ENCODE results near the gene MYO1D.

DNA sequence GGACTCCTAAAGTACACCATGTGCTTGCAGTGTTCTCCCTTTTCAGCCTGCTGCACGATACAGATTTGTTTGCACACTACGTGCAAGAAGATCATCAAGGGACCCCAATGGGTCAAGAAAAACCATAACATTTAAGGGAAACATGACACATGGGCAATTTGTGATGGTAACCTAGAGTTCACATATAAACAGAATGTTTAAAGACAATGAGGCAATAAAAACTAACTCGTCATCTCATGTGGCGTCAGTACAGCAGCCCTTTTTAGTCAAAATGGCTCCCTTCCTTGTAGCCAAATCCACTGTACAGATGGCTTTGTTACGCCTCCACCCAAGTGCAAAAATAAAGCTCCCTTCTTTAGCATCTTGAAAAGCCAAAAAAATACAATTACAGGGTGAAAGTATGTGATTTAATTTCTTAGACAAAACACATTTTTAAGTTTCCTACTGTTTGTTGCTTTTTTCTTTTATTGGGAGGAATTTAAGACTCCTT is 216.4 kb downstream of the MYO1D start:
- no peak for TF ChIP-seq CTCF (IDR thresholded peaks at IDR 0.05)
- TF ChIP-seq POLR2A (IDR thresholded peaks at IDR 0.05): no peak

Data from suprapubic skin (tissue), 3 donors.